Activated CD4-positive, alpha-beta T cell treated with anti-CD3 and anti-CD28 coated beads for 48 hours (primary cell): ENCODE results near the gene SAG.
"Not testable (repeated sequence)": the region's sequence is repeated elsewhere in the genome, so short reads cannot be mapped to it uniquely, and the experiment has no call there.

Source experiments
- DNase-seq: peaks from one replicate; pipeline ENCODE4 v3.0.0-alpha.2; 2020

SAG gene

DNA sequence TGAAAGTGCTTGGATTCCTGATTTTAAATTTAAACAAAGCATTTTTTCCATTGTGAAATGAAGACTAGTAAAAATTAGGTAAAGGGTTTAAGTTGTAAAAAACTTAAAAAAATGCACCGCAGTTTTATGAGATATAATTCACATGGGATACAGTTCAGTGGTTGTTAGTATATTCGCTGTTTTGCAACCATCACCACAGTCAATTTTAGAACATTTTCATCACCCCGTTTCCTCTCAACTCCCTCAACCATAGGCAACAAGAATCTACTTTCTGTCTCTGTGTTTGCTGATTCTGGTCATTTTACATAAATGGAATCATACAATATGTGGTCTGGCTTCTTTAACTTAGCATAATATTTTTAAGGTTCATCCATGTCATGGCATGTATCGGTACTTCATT lies 50.7 kb downstream of the SAG start:
- no peak for DNase-seq

DNA sequence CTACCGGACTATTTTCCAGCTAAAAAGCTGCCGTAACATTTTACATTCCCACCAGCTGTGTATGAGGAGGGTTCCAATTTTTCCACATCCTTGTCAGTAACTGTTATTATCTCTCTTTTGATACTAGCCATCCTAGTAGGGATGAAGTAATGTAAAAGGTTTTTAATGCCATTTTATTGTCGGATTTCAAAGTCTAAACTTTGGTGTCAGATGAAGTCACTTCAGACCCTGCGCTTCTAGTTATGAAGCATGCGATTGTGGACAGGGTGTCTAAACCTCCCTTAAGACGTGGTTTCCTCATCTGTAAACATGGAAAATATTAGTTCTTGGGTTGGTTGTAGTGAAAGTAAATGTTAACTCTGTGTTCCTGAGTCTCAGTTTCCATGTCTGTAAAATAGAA lies 51.3 kb downstream of the SAG start:
- no peak for DNase-seq

DNA sequence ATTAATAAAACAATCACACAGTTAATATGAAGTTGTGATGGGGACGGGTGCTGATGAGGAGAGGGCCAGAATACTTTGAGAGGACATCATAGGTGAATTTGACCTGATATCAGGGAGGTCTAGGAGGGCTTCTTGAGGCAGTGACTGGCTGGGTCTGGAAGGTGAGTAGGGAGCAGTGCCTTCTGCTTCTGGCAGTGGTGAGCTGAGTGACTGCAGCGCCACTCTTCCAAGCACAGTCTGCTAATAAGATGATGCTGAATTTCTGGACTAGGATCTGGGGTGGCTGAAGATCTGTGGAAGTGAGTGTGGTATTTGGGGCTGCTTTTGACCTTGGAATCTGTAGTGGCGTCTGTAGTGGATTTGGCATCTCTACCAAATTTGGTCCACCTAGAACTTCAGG lies 52.2 kb downstream of the SAG start:
- DNase-seq: no peak

DNA sequence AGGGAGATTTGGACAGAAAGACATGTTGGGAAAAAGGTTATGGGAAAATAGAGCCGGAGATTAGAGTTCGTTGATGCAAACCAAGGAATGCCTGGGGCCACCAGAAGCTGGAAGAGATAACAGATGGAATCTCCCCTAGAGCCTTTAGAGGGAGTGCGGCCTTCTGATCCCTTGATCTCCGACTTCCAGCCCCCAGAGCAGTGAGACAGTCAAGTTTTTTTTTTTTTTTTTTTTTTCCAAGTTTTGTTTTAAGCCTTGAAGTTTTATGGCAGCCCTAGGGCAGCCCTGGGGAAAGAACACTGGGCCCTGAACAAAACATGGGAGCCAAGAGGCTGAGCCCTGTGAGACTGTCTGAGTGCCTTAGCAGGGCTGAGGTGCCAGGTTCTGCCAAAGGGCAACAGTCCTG lies 53.2 kb downstream of the SAG start:
- no peak for DNase-seq

DNA sequence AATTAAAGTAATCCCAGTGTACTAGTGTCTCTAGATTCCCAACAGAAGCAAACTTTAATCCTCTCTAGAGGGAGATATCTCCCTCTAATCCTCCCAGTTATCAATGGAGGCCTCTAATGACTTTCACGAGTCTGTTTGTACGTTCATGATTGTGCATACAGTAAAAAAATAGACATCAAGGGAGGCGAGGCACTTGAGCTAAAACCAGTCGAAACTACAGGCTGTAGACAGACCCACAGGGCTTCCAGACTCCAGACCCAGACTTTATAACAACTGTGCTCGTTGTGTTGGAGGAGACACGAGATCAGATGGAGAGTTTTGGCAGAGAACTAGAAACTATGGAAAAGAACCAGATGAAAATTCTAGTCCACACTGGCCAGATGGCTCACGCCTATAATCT lies 53.7 kb downstream of the SAG start:
- no peak for DNase-seq

DNA sequence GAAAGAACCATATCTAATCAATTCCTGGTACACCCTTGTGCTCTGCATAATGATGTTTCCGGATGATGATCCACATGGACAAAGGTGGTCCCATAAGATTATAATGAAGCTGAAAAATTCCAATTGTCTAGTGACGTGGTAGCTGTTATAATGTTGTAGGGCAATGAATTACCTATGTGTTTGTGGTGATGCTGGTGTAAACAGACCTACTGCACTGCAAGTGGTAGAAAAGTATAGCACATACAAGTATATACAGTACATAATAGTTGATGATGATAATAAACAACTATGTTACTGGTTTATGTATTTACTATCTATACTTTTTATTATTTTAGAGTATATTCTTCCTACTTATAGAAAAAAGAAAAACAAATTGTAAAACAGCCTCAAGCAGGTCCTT lies 55.1 kb downstream of the SAG start:
- DNase-seq: no peak

DNA sequence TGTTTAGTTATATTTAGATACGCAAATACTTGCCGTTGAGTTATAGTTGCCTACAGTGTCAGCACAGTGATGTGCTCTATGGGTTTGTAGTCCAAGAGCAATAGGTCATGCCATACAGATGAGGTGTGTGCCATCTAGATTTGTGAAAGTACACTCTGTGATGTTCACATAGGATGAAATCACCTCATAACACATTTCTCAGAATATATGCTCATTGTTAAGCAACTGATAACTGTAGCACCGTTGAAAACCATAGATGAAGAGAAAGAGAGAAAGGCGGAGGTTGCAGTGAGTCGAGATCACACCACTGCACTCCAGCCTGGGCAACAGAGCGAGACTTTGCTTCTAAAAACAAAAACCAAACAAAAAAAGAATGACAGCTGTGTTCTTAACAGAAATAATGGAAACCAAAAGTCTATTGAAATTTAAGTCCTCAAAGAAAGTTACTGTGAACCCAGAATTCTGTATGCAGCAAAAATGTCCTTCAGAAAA lies 56.2 kb downstream of the SAG start:
- DNase-seq: no peak

DNA sequence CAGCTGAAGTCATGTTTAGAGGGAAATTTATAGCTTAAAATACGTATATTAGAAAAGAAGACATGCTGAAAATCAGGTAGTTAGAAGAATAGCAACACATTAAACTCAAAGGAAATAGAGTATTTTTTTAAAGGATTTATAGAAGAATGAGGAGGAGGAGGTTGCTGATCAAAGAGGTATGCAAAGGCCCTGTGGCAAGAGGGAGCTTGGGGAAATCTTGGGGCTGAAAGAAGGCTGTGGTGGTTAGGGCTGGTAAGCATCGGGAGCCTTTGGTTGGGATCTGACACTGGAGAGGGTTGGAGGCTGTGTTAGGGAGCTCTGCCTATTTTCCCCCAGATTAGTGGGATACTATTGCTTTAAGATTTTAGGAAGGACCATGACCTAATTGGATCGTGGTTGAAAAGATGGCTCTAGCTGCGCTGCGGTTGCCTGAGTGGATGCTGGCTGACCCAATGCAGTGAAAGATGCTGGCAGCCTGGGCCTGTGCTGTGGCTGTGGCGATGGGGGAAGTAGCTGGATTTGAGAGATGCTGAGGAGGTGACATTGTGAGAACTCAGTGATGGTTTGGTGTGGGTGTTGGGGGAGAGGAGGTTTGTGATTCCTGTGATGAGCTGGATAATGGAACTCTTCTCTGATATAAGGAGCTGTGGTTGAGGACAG lies 58.4 kb downstream of the SAG start:
- no peak for DNase-seq

DNA sequence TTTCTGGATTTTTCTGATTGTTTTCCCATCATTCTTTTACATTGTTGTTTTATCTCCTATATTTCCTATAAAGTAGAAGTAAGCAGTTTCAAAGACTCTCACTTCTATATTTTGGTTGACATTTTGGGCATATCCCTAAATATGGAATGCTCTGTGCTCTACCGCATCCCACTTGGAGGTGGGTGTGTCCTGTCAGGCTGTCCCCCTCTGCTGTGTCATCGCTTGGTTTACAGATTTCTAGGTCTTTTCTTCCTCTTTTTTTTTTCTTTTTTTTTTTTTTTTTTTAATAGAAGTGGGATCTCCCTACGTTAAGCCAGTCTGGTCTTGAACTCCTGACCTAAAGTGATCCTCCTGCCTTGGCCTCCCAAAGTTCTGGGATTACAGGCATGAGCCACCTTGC lies 60.0 kb downstream of the SAG start:
- no peak for DNase-seq

DNA sequence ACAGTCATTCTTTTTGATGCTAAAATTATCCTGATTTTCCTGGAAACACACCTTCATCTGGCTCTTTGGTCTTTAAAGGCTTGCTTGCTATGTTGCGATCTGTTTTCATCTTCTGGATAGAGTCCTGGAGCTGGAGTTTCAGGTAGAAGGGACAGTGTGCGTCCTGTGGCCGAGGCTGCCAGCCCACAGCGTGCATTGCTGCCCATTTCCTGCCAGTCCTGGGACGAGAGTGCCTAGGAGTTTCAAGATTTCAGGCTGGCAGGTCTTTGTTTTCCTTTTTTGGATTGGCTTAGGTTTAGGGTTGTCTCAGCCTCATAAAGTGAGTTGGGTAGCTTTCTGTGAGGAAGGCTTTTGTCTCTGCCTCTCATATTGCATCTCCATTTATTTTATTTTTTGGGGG lies 61.1 kb downstream of the SAG start:
- no peak for DNase-seq

DNA sequence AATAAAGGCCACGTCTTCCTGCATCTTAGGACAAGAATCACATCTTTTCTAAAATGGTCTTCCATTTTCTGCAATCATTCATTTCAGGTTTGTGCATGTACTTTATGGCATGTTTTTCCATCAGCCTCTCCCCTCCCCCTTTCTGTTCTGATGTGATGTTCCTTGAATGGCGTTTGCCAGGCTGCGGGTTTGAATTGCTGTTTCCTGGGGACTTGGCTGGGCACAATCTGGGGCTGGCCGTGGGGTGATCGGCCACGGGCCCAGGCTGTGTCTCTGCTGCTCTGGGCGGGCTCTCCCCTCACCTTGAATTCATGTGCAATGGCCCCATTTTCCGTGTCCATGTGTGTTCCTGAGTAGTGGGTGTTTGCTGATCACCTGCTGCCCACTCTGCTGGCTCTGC lies 61.8 kb downstream of the SAG start:
- DNase-seq: no peak

DNA sequence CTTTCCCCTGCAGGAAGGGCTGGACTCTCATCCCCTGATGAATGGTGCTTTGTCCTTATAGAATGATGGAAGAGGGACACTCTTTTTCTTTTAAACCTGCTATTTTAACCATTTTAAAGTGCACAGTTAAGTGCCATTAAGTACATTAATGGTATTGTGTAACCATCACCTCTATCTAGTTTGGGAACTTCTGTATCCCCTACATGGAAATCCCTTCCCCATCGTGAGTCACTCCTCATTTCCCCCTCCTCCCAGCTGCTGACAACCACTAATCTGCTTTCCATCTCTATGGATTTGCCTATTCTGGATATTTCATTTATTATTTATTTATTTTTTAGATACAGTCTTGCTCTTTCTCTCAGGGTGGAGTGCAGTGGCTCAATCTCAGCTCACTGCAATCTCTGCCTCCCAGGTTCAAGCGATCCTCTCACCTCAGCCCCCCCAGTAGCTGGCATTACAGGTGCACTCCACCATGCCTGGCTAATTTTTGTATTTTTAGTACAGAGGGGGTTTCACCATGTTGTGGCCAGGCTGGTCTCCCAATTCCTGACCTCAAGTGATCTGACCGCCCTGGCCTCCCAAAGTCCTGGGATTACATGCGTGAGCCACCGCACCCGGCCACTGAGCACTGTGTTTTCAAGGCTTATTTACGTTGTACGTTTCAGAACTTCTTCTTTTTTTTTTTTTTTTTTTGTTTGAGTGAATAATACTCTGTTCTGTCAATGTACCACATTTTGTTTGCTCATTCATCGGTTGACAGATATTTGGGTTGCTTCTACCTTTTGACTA lies 62.5 kb downstream of the SAG start:
- no peak for DNase-seq

DNA sequence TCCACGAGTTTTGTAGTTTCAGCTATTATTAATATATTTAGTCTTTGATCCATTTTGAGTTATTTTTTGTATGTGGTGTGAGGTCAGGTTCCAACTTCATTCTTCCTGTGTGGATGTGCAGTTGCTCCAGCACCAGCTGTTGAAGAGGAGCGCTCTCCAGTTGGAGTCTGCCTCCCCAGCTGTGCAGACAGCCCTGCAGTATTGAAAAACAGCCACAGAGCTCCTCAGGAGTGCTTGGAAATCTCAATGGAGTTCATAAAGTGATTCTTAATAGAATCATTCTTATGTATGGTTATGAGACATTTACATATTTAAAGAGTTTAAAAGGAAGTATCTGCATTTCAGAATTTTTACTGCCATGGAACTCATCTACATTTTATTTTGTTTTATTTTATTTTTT lies 64.0 kb downstream of the SAG start:
- DNase-seq: no peak

DNA sequence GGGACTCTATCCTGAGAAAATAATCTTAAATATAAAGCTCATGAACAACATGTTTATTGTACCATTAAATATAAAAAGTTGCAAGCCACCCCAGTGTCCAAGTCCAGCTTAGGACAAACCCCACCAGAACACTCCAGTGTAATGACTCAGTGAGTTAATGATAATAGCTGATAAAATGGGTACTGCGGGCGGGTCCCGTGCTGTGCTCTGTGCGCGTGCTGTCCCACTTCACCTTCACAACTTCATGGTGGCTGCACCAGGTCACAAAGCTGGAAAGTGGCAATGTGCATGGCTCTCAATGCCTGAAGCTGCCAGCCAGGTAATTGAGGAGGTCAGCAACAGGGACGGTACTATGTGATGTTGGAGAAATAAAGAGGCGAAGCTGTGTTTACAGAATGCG lies 65.2 kb downstream of the SAG start:
- DNase-seq: no peak

DNA sequence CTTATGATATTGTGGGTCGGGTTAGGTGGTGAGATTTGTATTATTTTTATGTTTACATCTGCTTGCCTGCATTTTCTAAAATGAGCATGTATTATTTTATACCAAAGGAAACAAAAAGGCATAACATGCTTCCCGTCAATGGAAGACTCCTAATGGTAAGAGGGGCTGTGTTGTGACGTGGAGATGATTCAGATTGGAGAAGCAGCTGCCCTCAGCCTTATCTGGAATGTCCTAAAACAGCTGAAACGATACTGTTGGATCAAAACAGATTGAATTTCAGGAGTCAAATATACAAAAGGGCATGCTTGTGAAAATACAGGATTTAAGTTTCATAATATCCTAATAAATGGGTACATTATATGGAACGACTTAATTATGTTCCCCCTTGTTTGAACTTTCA lies 65.7 kb downstream of the SAG start:
- no peak for DNase-seq

DNA sequence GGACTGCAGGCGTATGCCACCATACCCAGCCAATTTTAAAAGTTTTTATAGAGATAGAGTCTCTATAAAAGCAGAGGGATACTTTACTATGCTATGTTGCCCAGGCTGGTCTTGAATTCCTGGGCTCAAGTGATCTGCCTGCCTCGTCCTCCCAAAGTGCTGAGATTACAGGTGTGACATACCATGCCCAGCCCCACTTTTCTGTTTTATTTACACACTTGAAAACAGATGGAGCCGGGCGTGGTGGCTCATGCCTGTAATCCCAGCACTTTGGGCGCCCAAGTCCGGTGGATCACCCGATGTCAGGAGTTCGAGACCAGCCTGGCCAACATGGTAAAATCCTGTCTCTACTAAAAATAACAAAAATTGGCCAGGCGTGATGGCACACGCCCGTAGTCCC lies 67.2 kb downstream of the SAG start:
- not testable (repeated sequence) for DNase-seq

DNA sequence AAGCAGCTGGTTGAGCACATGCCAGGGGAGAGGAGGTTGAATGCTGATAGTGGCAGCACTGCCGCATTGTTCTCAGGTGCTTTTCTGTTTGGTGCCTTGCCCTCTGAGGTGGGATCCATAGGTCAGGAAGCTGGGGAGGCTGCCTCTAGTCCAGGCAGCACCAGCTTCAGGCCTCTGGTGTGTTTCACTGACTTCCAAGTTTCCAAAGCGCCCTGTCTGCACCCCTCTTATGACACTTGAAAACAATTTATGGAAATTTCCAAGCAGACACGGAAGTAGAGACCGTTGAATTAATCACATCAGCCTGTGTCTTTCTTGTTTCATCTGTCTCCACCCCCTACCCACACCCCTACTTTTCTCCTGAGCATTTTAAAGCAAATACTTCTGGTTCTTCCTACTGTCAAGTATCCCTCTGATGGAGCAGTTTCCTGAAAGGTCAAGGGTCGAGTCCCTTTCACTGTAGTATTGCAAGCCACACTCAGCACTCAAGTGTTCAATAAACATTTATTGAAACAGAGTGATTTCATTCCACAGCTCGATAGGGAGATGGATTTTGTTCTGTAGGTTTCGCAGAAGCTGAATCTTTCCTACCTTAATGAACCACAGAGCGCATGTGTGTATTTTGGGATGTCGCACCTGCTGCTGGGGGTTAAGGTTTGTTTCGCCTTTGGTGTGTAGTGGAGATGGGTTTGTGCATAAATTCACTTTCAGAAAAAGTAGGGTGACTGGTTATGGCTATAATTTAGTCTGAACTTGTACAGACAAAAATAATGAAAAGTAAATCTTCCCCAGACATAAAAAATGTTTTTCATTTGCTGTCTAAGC lies 68.1 kb downstream of the SAG start:
- DNase-seq: no peak

DNA sequence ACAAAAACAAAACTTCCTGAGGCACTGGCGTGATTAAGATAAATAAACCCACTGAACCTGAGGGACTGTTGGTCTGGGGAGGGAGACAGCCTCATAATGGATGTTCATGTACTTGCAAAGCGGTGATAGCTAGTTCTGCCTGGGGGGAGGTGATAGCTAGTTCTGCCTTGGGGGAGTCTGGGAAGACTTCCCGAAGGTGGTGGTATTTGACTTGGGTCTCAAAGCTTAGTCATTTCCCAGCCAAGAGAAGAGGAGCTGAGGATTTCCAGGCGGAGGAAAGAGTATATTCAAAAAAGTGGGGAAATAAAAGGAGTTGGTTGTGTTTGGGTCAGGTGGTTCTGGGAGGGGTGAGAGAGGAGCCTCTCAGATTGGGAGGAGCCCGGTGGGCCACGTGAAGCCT lies 71.4 kb downstream of the SAG start:
- no peak for DNase-seq

DNA sequence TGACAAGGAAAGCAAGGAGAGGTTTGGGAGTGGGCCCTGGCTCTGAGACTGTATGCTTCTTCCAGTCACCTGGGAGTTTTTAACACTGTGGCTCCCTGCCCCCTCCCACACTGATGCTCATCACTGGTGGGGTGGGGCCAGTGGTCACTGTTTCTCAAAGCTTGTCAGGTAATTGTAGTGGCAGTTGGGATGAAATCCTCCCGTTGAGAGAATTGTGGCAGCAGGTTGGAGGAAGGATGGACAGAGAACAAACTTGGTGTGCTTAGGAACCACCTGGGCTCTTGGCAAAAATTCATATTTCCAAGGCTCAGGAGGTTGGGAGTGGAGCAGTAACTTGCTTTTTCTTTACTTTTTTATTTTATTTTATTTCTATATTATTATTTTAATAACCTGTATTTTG lies 71.8 kb downstream of the SAG start:
- DNase-seq: no peak

DNA sequence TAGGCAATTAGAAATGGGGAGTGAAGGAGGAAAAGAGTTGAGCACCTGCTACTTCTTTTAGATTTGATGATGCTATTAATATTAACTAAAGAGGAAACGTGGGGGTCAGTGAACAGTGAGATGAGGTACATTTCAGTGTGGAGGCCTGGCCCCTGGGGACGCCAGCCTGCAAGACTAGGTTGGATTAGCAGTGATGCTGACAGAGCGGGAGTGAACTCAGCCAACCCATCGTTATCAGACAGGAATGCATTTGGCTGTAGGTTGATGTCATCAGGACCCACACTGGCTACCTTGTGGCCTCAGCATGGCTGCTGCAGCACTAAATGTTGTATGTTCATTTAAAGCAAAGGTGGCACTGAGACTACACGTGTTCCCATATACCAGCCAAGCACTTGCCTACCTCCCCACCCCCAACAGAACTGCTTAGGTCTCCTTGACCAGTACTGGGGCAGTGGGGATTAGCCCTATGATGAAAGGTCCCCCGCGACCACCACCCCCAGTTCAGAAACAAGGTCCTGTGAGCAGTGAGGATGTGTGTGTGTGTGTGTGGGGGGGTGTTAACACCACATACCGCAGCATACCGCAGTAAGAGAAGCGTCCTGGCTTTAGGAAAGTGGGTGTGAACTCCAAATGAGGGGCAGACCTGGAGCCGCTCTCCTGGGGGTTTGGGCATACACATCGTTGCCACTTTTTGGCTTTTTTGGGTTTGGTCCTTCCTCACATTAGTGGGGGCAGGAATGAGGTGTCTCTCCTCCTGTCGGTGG lies 72.7 kb downstream of the SAG start:
- no peak for DNase-seq

DNA sequence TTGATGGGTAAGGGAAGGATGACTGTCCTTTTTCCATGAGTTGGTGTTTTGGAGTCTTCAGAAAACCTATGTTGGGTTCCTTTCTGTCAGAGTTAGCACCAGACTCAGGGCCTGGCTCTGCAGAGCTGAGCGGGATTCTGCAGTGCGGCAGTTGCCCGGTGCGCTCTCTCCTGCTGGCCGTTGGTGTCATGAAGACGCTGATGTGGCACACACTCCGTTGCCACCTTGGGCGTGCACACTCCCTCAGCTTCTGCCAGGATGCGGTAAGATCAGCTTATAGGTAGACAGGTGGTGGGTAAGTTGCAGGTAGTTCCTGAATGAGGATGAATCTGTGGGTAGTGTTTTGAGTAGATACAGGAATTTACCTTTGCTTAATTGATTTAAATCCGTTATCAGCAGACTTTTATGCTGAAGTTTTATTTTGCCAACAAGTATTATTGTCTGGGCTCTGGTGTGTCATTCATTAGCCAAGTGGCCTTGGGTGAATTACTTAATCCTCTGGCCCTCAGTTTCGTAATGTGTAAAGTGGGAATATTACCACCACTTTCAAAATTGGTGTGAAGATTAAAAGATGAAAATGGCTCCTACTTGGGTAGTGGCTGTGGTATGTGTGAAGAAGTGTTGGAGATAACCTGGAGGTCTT lies 73.5 kb downstream of the SAG start:
- DNase-seq: no peak

DNA sequence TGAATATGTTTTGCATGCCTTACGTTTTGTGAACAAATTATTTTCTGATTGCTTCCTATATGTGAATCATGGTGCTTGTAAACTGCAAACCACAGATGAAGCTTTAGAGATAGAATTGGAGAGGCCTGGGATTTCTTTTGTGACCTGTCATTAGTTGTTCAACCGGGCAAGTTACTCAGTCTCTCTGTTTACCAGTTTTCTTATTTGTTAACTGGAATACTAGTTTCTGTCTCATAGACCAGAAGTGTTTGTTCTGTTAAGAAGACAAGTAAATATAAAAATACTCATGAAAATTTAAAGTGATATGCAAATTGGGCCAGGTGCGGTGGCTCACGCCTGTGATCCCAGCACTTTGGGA lies 74.0 kb downstream of the SAG start:
- no peak for DNase-seq

DNA sequence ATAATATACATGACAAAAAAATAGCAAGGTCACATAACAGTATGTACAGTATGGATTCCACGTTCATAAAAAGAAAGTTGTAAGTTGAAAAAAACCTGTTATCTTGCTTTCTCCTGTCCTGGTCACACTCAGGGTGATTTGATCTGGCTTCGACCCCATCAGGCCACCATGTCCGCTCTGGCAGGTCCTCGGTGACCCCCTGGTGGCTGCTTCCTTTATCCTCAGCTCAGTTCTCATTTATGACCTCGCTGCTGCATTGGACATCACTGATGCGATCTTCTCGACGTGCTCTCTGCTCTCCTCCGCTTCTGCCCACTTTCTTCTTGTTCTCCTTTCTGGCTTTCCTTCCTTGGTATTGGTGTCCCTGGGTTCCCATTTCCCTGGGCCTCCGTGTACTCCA lies 76.4 kb downstream of the SAG start:
- DNase-seq: no peak
